Astrocyte (in vitro differentiated cells and primary cell): ENCODE data around the gene SUN3.

Experiments used
- CTCF ChIP-seq: IDR thresholded peaks from 2 replicates; pipeline ENCODE4 v1.5.1; 2011; ENCODE audit warnings: low read depth, mild to moderate bottlenecking, inconsistent platforms, low read length, moderate library complexity; ENCODE audit not compliant: insufficient read depth
- EZH2 ChIP-seq: IDR thresholded peaks from 2 replicates; pipeline ENCODE4 v1.6.1; 2012; ENCODE audit warnings: mild to moderate bottlenecking, low read length, inconsistent platforms; ENCODE audit not compliant: insufficient read depth

- TF ChIP-seq CTCF (no peak), EZH2 (no peak)
Observed at GRCh38 chr7:48004032-48004431, 24.9 kb downstream of the SUN3 start.
